Measurements from ENCODE around the gene CFHR3. TPM values are rescaled to one million over a fixed set of nuclear protein-coding genes. Genes with fewer than 3 reads are reported as not detected.
"Not testable (repeated sequence)": the region's sequence is repeated elsewhere in the genome, so short reads cannot be mapped to it uniquely, and the experiment has no call there.

CFHR3 gene
- total RNA-seq, result not detected in 2 replicates

DNA sequence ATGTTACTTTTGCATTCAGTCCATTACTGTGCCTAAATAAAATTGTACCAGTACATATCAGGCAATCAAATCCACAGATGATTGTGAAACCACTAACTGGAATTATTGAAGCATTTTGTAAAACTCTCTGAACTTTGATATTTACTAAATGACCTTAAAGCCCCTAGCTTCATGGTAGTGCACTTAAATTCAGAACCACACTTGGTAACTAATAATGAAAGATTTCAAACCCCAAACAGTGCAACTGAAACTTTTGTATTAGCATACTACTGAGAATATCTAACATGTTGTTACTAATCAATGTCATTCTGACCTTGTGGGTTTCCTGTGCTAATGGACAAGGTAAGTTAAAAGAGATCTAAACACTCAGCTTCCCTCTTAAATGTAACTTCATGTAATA lies at the start of gene CFHR3:
CFHR3 (plus strand) TSS at position 238 of the 400 bp plus-strand sequence; CDS start at position 285, 47 bp downstream.
- no peak for DNase-seq (ENCODE audit: low read depth)
- H3K4me3 ChIP-seq (ENCODE audit: low read depth, low read length), result no peak within 1 kb of the TSS
- no peak for TF ChIP-seq CTCF (conservative IDR thresholded peaks at IDR 0.05; ENCODE audit: low read depth, low read length)

- peak; percentile 33 for TF ChIP-seq CTCF (conservative IDR thresholded peaks at IDR 0.05; ENCODE audit: low read depth, low read length)
- H3K4me3 ChIP-seq (ENCODE audit: low read depth, low read length), result no peak overlapping the region
- DNase-seq (ENCODE audit: low read depth), result no peak
Measured at GRCh38 chr1:196732526-196732925, 42.1 kb upstream of the CFHR3 start.

GRCh38 chr1:196733091-196733970 lies 41.3 kb upstream of the CFHR3 start:
- TF ChIP-seq CTCF (conservative IDR thresholded peaks at IDR 0.05; ENCODE audit: low read depth, low read length), result no peak
- no peak for DNase-seq (ENCODE audit: low read depth)
- H3K4me3 ChIP-seq (ENCODE audit: low read depth, low read length), result no peak overlapping the region

GRCh38 chr1:196734006-196734405 lies 40.6 kb upstream of the CFHR3 start:
- no peak overlapping the region for H3K4me3 ChIP-seq (ENCODE audit: low read depth, low read length)
- DNase-seq (ENCODE audit: low read depth), result no peak
- no peak for TF ChIP-seq CTCF (conservative IDR thresholded peaks at IDR 0.05; ENCODE audit: low read depth, low read length)

DNA sequence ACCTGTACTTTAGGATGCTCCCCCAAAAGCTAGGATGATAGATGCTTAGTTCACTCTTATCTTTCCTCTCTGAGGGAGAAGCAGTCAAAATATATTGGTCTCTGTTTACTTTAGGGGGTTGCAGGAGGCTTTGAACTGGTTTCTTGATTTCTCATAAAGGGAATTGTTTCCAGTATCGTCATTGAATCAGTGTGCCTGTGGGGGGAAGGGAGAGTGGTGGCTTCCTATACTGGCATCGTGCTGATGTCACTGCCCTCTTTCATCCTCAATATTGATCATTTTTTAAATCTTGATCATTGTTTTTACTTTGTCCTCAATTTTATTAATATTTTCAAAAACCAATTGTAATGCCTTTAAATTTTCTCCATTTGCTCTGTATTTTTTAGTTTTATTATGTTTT lies 40.2 kb upstream of the CFHR3 start:
- no peak overlapping the region for H3K4me3 ChIP-seq (ENCODE audit: low read depth, low read length)
- DNase-seq (ENCODE audit: low read depth), result no peak
- TF ChIP-seq CTCF (conservative IDR thresholded peaks at IDR 0.05; ENCODE audit: low read depth, low read length), result no peak

DNA sequence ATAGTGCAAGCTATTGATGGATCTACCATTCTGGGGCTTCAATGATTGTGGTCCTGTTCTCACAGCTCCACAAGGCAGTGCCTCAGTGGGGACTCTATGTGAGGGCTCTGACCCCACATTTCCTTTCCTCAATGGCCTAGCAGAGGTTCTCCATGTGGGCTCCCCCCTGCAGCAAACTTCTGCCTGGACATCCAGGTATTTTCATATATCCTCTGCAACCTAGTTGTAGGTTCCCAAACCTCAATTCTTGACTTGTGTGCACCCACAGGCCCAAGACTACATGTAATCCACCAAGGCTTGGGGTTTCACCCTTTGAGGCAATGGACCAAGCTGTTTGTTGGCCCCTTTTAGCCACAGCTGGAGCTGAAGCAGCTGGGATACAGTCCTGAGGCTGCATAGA lies 35.9 kb upstream of the CFHR3 start:
- no peak overlapping the region for H3K4me3 ChIP-seq (ENCODE audit: low read depth, low read length)
- no peak for TF ChIP-seq CTCF (conservative IDR thresholded peaks at IDR 0.05; ENCODE audit: low read depth, low read length)
- DNase-seq (ENCODE audit: low read depth), result no peak

DNA sequence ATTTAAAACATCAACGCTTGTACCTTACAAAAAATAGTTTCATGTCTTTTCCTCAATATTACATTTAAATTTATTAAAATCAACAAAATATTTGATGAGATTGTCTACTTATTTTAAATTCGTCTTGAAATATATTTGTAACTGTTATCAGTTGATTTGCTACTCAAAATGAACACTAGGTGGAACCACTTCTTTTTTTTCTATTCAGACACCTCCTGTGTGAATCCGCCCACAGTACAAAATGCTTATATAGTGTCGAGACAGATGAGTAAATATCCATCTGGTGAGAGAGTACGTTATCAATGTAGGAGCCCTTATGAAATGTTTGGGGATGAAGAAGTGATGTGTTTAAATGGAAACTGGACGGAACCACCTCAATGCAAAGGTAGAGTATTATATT lies 31.4 kb upstream of the CFHR3 start:
- DNase-seq (ENCODE audit: low read depth); H3K4me3 ChIP-seq (ENCODE audit: low read depth, low read length): not testable (repeated sequence)
- peak; percentile 49 for TF ChIP-seq CTCF (conservative IDR thresholded peaks at IDR 0.05; ENCODE audit: low read depth, low read length)

- DNase-seq (ENCODE audit: low read depth); H3K4me3 ChIP-seq (ENCODE audit: low read depth, low read length): not testable (repeated sequence)
Measured at GRCh38 chr1:196765019-196765740, 9.5 kb upstream of the CFHR3 start.

DNA sequence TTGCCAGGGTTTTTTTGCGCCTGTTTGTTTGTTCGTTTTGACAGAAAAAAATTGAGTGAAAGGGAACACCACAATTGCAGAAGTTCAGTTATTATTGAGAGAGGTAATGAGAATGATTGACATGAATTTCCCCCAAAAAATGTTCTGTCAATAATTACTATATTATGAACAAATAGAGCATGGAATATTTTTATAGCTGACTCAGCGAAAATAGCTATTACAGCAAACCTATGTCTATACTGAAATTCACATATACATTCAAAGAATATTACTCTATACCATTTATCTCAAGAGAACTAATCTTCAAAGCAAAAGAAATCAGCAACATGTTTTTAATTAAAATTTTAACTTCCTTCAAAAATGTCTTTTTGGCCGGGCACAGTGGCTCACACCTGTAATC lies 4.8 kb upstream of the CFHR3 start:
- DNase-seq (ENCODE audit: low read depth), result not testable (repeated sequence)

More for the DNA sequence above, 4.8 kb upstream of the CFHR3 start:
- not testable (repeated sequence) for H3K4me3 ChIP-seq (ENCODE audit: low read depth, low read length)
